ENCODE data around the gene RFC1.
"Not testable (repeated sequence)": the region's sequence is repeated elsewhere in the genome, so short reads cannot be mapped to it uniquely, and the experiment has no call there.

Gene RFC1

GRCh38 chr4:39365830-39366771, at the start of gene RFC1:
Gene RFC1, minus strand, starts transcription at chr4:39366362. Its CDS starts 121 bp downstream, at chr4:39366241.
- peak within 1 kb of the TSS; percentile 94 for H3K9ac ChIP-seq (ENCODE audit: low read depth, low read length)
- peaks cover 4% of the 10 kb centered on the region for H3K27me3 ChIP-seq (ENCODE audit: control insufficient read depth, insufficient read depth, low read length)
- no peaks in the 10 kb centered on the region for H3K4me1 ChIP-seq (ENCODE audit: control insufficient read depth, insufficient read depth, low read length)
- no peaks in the 10 kb centered on the region for H3K9me3 ChIP-seq (ENCODE audit: control insufficient read depth, insufficient read depth, low read length)
- H3K36me3 ChIP-seq (ENCODE audit: control insufficient read depth, insufficient read depth, low read length): no peaks in the 10 kb centered on the region
- peak within 1 kb of the TSS; percentile 95 for H3K4me3 ChIP-seq (ENCODE audit: low read depth, low read length)

GRCh38 chr4:39415678-39416283, 49.6 kb upstream of the RFC1 start:
- Histone ChIP-seq H3K9ac (ENCODE audit: low read depth, low read length) (no peak overlapping the region), H3K27me3 (ENCODE audit: control insufficient read depth, insufficient read depth, low read length) (no peaks in the 10 kb centered on the region), H3K9me3 (ENCODE audit: control insufficient read depth, insufficient read depth, low read length) (no peaks in the 10 kb centered on the region), H3K4me1 (ENCODE audit: control insufficient read depth, insufficient read depth, low read length) (no peaks in the 10 kb centered on the region), H3K36me3 (ENCODE audit: control insufficient read depth, insufficient read depth, low read length) (no peaks in the 10 kb centered on the region), H3K4me3 (ENCODE audit: low read depth, low read length) (no peak overlapping the region)

- H3K9me3 ChIP-seq (ENCODE audit: control insufficient read depth, insufficient read depth, low read length); H3K9ac ChIP-seq (ENCODE audit: low read depth, low read length); H3K27me3 ChIP-seq (ENCODE audit: control insufficient read depth, insufficient read depth, low read length); H3K4me3 ChIP-seq (ENCODE audit: low read depth, low read length); H3K36me3 ChIP-seq (ENCODE audit: control insufficient read depth, insufficient read depth, low read length); H3K4me1 ChIP-seq (ENCODE audit: control insufficient read depth, insufficient read depth, low read length): not testable (repeated sequence)
These were observed 45.4 kb upstream of the RFC1 start for GRCh38 chr4:39411561-39411960.

- H3K27me3 ChIP-seq (ENCODE audit: control insufficient read depth, insufficient read depth, low read length): no peaks in the 10 kb centered on the region
- no peak overlapping the region for H3K4me3 ChIP-seq (ENCODE audit: low read depth, low read length)
- H3K9ac ChIP-seq (ENCODE audit: low read depth, low read length): no peak overlapping the region
- H3K9me3 ChIP-seq (ENCODE audit: control insufficient read depth, insufficient read depth, low read length): no peaks in the 10 kb centered on the region
- H3K4me1 ChIP-seq (ENCODE audit: control insufficient read depth, insufficient read depth, low read length): no peaks in the 10 kb centered on the region
- no peaks in the 10 kb centered on the region for H3K36me3 ChIP-seq (ENCODE audit: control insufficient read depth, insufficient read depth, low read length)
These were observed 44.3 kb upstream of the RFC1 start for GRCh38 chr4:39410415-39410814.

GRCh38 chr4:39407584-39407885, 41.4 kb upstream of the RFC1 start:
- no peaks in the 10 kb centered on the region for H3K36me3 ChIP-seq (ENCODE audit: control insufficient read depth, insufficient read depth, low read length)
- H3K9ac ChIP-seq (ENCODE audit: low read depth, low read length): no peak overlapping the region
- no peak overlapping the region for H3K4me3 ChIP-seq (ENCODE audit: low read depth, low read length)
- H3K9me3 ChIP-seq (ENCODE audit: control insufficient read depth, insufficient read depth, low read length): no peaks in the 10 kb centered on the region
- H3K27me3 ChIP-seq (ENCODE audit: control insufficient read depth, insufficient read depth, low read length): no peaks in the 10 kb centered on the region
- H3K4me1 ChIP-seq (ENCODE audit: control insufficient read depth, insufficient read depth, low read length): no peaks in the 10 kb centered on the region

GRCh38 chr4:39406763-39407583, 40.8 kb upstream of the RFC1 start, which contains the start of gene KLB:
Gene KLB, plus strand, starts transcription at chr4:39406930. Its CDS starts 20 bp downstream, at chr4:39406950.
- no peaks in the 10 kb centered on the region for H3K36me3 ChIP-seq (ENCODE audit: control insufficient read depth, insufficient read depth, low read length)
- no peak within 1 kb of the TSS for H3K4me3 ChIP-seq (ENCODE audit: low read depth, low read length)
- no peaks in the 10 kb centered on the region for H3K4me1 ChIP-seq (ENCODE audit: control insufficient read depth, insufficient read depth, low read length)
- H3K9ac ChIP-seq (ENCODE audit: low read depth, low read length): no peak within 1 kb of the TSS
- no peaks in the 10 kb centered on the region for H3K27me3 ChIP-seq (ENCODE audit: control insufficient read depth, insufficient read depth, low read length)
- H3K9me3 ChIP-seq (ENCODE audit: control insufficient read depth, insufficient read depth, low read length): no peaks in the 10 kb centered on the region

GRCh38 chr4:39401640-39402039, 35.5 kb upstream of the RFC1 start:
- H3K4me3 ChIP-seq (ENCODE audit: low read depth, low read length); H3K36me3 ChIP-seq (ENCODE audit: control insufficient read depth, insufficient read depth, low read length); H3K9ac ChIP-seq (ENCODE audit: low read depth, low read length); H3K4me1 ChIP-seq (ENCODE audit: control insufficient read depth, insufficient read depth, low read length); H3K27me3 ChIP-seq (ENCODE audit: control insufficient read depth, insufficient read depth, low read length); H3K9me3 ChIP-seq (ENCODE audit: control insufficient read depth, insufficient read depth, low read length): not testable (repeated sequence)

GRCh38 chr4:39394706-39395105, 28.5 kb upstream of the RFC1 start:
- H3K36me3 ChIP-seq (ENCODE audit: control insufficient read depth, insufficient read depth, low read length): no peaks in the 10 kb centered on the region
- no peak overlapping the region for H3K4me3 ChIP-seq (ENCODE audit: low read depth, low read length)
- H3K9ac ChIP-seq (ENCODE audit: low read depth, low read length): no peak overlapping the region
- no peaks in the 10 kb centered on the region for H3K9me3 ChIP-seq (ENCODE audit: control insufficient read depth, insufficient read depth, low read length)
- H3K4me1 ChIP-seq (ENCODE audit: control insufficient read depth, insufficient read depth, low read length): no peaks in the 10 kb centered on the region
- H3K27me3 ChIP-seq (ENCODE audit: control insufficient read depth, insufficient read depth, low read length): no peaks in the 10 kb centered on the region

GRCh38 chr4:39390603-39391002, 24.4 kb upstream of the RFC1 start:
- H3K36me3 ChIP-seq (ENCODE audit: control insufficient read depth, insufficient read depth, low read length): no peaks in the 10 kb centered on the region
- no peaks in the 10 kb centered on the region for H3K4me1 ChIP-seq (ENCODE audit: control insufficient read depth, insufficient read depth, low read length)
- no peaks in the 10 kb centered on the region for H3K27me3 ChIP-seq (ENCODE audit: control insufficient read depth, insufficient read depth, low read length)
- H3K9ac ChIP-seq (ENCODE audit: low read depth, low read length): no peak overlapping the region
- no peak overlapping the region for H3K4me3 ChIP-seq (ENCODE audit: low read depth, low read length)
- no peaks in the 10 kb centered on the region for H3K9me3 ChIP-seq (ENCODE audit: control insufficient read depth, insufficient read depth, low read length)

- peaks cover 6% of the 10 kb centered on the region for H3K4me1 ChIP-seq (ENCODE audit: control insufficient read depth, insufficient read depth, low read length)
- no peaks in the 10 kb centered on the region for H3K9me3 ChIP-seq (ENCODE audit: control insufficient read depth, insufficient read depth, low read length)
- H3K4me3 ChIP-seq (ENCODE audit: low read depth, low read length): no peak overlapping the region
- H3K9ac ChIP-seq (ENCODE audit: low read depth, low read length): no peak overlapping the region
- no peaks in the 10 kb centered on the region for H3K27me3 ChIP-seq (ENCODE audit: control insufficient read depth, insufficient read depth, low read length)
- no peaks in the 10 kb centered on the region for H3K36me3 ChIP-seq (ENCODE audit: control insufficient read depth, insufficient read depth, low read length)
These were observed 18.4 kb upstream of the RFC1 start for GRCh38 chr4:39384563-39384962.

- Histone ChIP-seq H3K36me3 (ENCODE audit: control insufficient read depth, insufficient read depth, low read length) (no peaks in the 10 kb centered on the region), H3K9me3 (ENCODE audit: control insufficient read depth, insufficient read depth, low read length) (no peaks in the 10 kb centered on the region), H3K9ac (ENCODE audit: low read depth, low read length) (no peak overlapping the region), H3K27me3 (ENCODE audit: control insufficient read depth, insufficient read depth, low read length) (no peaks in the 10 kb centered on the region), H3K4me1 (ENCODE audit: control insufficient read depth, insufficient read depth, low read length) (peaks cover 6% of the 10 kb centered on the region), H3K4me3 (ENCODE audit: low read depth, low read length) (no peak overlapping the region)
These were observed 17.5 kb upstream of the RFC1 start for GRCh38 chr4:39383690-39384089.
